GM18502 (cell line): Measurements from ENCODE around the gene MT1H.
"Not testable (repeated sequence)": the region's sequence is repeated elsewhere in the genome, so short reads cannot be mapped to it uniquely, and the experiment has no call there.

Experiments
- ATAC-seq: cut with Tn5 transposase; IDR thresholded peaks from one replicate; pipeline ENCODE4 v1.9.1; 2021; ENCODE audit warnings: mild to moderate bottlenecking; ENCODE audit not compliant: unreplicated experiment, poor library complexity

MT1H gene

GRCh38 chr16:56669005-56669839, at the start of gene MT1H:
TSS of gene MT1H (plus strand) at chr16:56669814. CDS start at chr16:56669885, 71 bp downstream.
- no peak for ATAC-seq

- ATAC-seq = no peak
Observed at GRCh38 chr16:56620339-56620897, 49.2 kb upstream of the MT1H start.

GRCh38 chr16:56621665-56622445, 47.8 kb upstream of the MT1H start:
- ATAC-seq = not testable (repeated sequence)

- ATAC-seq = not testable (repeated sequence)
Observed at GRCh38 chr16:56623184-56623583, 46.4 kb upstream of the MT1H start.

GRCh38 chr16:56623637-56624036, 46.0 kb upstream of the MT1H start:
- ATAC-seq = no peak

- no peak for ATAC-seq
Observed at GRCh38 chr16:56625140-56625942, 44.3 kb upstream of the MT1H start, which contains the start of gene MT1E. TSS of gene MT1E (plus strand) at chr16:56625781. CDS start at chr16:56625852, 71 bp downstream.

GRCh38 chr16:56625943-56626654, 43.5 kb upstream of the MT1H start:
- no peak for ATAC-seq

GRCh38 chr16:56626685-56627084, 42.9 kb upstream of the MT1H start:
- ATAC-seq = no peak

- no peak for ATAC-seq
Observed at GRCh38 chr16:56628486-56629350, 40.9 kb upstream of the MT1H start.

GRCh38 chr16:56629531-56629930, 40.1 kb upstream of the MT1H start:
- ATAC-seq = no peak

- peak; percentile 84 for ATAC-seq
Observed at GRCh38 chr16:56630134-56630533, 39.5 kb upstream of the MT1H start.

GRCh38 chr16:56631197-56631596, 38.4 kb upstream of the MT1H start:
- ATAC-seq = no peak

- no peak for ATAC-seq
Observed at GRCh38 chr16:56631832-56632155, 37.8 kb upstream of the MT1H start.

GRCh38 chr16:56632156-56632847, 37.3 kb upstream of the MT1H start, which contains the start of gene MT1M:
TSS of gene MT1M (plus strand) at chr16:56632659. CDS start at chr16:56632732, 73 bp downstream.
- ATAC-seq = no peak

- ATAC-seq = no peak
Observed at GRCh38 chr16:56632848-56633365, 36.7 kb upstream of the MT1H start.

- no peak for ATAC-seq
Observed at GRCh38 chr16:56633535-56633934, 36.1 kb upstream of the MT1H start.

- no peak for ATAC-seq
Observed at GRCh38 chr16:56634715-56635440, 34.7 kb upstream of the MT1H start.
